Measurements from ENCODE around the gene CTNNBL1.

DNA sequence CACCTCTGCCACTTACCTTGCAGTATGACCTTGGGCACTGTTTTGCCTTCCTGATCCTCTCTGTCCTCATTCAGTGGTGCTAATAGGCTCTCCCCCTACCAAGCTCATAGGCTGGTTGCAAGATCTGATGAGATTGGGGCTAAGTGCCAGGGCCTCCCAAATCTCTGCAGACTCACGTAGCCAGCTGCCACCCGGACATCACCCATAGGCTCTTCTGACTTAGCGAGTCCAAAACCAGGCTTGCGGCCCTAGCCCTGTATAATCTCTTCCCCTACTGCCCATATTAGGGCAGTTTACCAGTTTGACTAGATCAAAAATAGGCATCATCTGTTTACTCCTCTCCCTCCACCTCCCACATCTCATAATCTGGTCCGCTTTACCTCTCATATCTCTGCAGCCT, 154.9 kb downstream of the CTNNBL1 start:
- TF ChIP-seq, protein P1, sequence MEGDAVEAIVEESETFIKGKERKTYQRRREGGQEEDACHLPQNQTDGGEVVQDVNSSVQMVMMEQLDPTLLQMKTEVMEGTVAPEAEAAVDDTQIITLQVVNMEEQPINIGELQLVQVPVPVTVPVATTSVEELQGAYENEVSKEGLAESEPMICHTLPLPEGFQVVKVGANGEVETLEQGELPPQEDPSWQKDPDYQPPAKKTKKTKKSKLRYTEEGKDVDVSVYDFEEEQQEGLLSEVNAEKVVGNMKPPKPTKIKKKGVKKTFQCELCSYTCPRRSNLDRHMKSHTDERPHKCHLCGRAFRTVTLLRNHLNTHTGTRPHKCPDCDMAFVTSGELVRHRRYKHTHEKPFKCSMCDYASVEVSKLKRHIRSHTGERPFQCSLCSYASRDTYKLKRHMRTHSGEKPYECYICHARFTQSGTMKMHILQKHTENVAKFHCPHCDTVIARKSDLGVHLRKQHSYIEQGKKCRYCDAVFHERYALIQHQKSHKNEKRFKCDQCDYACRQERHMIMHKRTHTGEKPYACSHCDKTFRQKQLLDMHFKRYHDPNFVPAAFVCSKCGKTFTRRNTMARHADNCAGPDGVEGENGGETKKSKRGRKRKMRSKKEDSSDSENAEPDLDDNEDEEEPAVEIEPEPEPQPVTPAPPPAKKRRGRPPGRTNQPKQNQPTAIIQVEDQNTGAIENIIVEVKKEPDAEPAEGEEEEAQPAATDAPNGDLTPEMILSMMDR (IDR thresholded peaks at IDR 0.05 in 2 of 3, conservative IDR thresholded peaks at IDR 0.05 in 1 of 3; ENCODE audit: borderline replicate concordance in 1 of 3, insufficient read depth in 1 of 3, low read depth in 2 of 3, low read length in 2 of 3): no peak
- TF ChIP-seq FOSL1 (IDR thresholded peaks at IDR 0.05; ENCODE audit: low read depth): no peak
- no peak for TF ChIP-seq YY1 (IDR thresholded peaks at IDR 0.05; ENCODE audit: extremely low read depth, insufficient replicate concordance, low read depth, low read length)
- TF ChIP-seq ZNF274 (IDR thresholded peaks at IDR 0.05; ENCODE audit: low read depth, low read length): no peak
- no peak for TF ChIP-seq EGR1 (IDR thresholded peaks at IDR 0.05; ENCODE audit: low read depth)

Data from HCT116 (cell line).